ENCODE data around the gene CST2.

DNA sequence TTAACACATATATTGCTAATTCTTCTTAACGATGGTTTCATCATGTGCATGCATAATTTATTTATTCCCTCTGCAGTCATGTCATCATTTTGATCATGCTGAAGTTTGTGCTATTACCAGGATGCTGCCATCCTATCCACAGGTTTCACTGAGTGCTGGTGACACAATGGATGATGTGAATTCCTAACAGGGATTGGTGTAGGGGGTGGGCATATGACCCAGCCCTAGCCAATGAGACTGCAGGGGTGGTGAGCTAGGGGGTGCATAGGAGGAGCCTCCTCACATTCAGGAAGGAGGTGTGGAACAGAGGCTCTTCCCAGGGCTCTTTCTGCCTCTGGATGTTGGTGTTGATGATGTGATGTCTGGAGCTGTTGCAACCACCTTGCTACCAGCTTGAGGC lies 45.5 kb upstream of the CST2 start:
- TF ChIP-seq, protein P1, sequence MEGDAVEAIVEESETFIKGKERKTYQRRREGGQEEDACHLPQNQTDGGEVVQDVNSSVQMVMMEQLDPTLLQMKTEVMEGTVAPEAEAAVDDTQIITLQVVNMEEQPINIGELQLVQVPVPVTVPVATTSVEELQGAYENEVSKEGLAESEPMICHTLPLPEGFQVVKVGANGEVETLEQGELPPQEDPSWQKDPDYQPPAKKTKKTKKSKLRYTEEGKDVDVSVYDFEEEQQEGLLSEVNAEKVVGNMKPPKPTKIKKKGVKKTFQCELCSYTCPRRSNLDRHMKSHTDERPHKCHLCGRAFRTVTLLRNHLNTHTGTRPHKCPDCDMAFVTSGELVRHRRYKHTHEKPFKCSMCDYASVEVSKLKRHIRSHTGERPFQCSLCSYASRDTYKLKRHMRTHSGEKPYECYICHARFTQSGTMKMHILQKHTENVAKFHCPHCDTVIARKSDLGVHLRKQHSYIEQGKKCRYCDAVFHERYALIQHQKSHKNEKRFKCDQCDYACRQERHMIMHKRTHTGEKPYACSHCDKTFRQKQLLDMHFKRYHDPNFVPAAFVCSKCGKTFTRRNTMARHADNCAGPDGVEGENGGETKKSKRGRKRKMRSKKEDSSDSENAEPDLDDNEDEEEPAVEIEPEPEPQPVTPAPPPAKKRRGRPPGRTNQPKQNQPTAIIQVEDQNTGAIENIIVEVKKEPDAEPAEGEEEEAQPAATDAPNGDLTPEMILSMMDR (IDR thresholded peaks at IDR 0.05; ENCODE audit: low read depth, low read length), result no peak
- no peak for TF ChIP-seq EZH2phosphoT487 (IDR thresholded peaks at IDR 0.05; ENCODE audit: low read depth)
